ENCODE measurements around the gene C16orf96. TPM values are rescaled to one million over a fixed set of nuclear protein-coding genes. Genes with fewer than 3 reads are reported as not detected.

The C16orf96 gene
- total RNA-seq, 2 donors from 2014 or later: 0.11 TPM; not detected in 1

- DNase-seq (no peak), ATAC-seq (no peak)
- intact Hi-C loops (cut with DNase I, micrococcal nuclease): no loop called here
Observed at GRCh38 chr16:4609200-4610010, 53.3 kb downstream of the C16orf96 start.

DNA sequence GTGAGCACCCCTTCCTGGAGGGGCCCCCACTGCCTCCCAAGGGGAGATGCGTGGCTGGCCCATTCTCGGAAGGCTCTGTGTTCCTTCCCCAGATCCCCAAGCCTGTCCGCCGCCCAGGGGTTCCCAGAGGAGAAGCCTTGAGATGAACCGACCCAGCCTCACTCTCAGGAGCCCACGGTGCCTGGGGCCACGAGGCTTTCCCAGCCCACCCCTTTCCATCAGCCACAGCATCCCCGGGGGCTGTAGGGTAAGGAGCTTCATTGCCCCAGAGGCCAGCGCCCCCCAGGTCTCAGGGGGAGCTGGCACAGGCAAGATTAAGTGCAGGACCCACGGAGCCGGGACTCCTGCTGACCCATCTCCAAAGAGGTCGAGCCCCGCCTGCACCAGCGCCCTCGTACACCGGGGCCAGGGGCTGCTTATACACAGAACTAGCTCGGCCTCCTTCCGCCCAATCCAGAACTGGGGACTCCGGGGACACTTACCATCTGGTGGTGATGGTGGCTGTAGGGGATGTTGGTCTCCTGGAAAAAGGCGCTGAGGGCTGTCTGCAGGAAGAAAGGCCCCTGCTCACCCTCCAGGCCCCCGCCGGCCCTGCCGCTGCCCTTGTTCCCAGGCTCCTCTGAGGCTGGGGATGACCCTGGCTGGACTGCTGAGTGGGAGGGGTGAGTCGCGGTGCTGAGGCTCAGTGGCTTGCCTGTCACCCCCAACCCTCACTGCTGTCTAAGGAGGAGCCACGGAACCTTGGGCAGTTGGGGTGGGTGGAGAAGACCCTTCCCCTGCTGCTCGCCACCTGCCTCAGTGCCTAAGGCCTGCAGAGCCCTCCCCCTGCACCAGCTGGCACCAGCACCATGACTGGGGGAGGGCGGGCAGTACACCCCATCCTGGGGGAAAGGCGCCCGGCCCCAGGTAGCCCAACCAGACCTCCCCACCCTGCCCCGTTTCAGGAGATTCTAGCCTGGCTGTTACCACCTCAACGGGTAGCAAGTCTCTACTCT is 54.2 kb downstream of the C16orf96 start:
- ATAC-seq: no peak

DNA sequence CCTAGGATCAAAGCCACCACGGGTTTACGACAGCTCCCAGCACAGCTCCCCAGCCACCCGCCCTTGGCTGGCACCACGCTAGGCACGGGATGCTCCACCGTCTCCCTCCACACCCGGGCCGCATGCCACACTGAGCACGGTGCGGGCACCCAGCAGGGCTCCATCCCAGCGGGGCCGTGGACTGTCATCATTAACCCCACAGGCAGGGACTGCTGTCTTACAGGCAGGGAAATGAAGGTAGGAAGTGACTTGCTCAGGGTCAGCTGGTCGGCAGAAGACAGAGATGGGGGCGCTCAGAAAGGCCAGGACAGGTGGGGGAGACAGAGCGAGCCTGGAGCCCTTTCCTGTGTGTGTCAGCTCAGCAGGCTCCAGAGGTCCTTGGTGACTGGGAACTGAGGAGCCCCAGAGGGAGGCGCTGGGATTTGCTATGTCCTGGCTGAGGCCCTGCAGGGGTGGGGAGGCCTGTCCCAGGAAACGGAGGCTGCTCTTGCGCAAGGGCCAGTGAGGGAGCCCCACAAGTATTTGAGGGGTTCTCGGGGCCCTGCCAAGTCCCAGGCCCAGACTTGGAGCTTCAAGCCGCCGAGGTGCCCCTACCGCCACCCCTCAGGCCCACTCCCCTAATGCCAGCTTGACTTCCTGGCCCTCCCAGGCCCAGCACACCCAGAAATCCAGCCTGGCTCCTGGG is 55.3 kb downstream of the C16orf96 start:
- intact Hi-C loops (cut with DNase I, micrococcal nuclease): no loop called here
- DNase-seq (no peak), ATAC-seq (no peak)

More for the DNA sequence above, 54.2 kb downstream of the C16orf96 start:
- DNase-seq: no peak
- intact Hi-C loops (cut with DNase I, micrococcal nuclease): no loop called here

DNA sequence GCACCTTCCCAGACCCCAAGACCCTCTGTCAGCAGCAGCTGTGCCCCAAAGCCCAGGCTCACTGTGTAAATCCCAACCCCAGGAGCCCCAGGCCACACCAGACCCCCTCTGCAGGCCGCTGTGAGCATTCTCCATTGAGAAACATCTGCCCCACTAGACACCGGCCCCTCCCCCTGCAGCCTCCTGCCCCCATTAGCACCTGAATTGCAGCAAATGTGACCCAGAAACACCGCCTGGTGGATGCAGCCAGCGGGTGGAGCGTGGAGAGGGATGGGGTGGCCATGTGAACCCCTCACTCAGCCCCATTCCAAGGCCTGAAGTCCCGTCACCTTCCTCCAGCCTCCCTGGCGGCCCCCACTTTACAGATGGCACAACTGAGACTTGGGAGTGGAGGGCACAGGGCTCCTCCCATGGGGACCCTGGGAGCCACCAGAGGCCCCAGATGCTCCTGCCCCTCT is 56.4 kb downstream of the C16orf96 start:
- intact Hi-C loops (cut with DNase I, micrococcal nuclease): no loop called here
- no peak for ATAC-seq
- no peak for DNase-seq

DNA sequence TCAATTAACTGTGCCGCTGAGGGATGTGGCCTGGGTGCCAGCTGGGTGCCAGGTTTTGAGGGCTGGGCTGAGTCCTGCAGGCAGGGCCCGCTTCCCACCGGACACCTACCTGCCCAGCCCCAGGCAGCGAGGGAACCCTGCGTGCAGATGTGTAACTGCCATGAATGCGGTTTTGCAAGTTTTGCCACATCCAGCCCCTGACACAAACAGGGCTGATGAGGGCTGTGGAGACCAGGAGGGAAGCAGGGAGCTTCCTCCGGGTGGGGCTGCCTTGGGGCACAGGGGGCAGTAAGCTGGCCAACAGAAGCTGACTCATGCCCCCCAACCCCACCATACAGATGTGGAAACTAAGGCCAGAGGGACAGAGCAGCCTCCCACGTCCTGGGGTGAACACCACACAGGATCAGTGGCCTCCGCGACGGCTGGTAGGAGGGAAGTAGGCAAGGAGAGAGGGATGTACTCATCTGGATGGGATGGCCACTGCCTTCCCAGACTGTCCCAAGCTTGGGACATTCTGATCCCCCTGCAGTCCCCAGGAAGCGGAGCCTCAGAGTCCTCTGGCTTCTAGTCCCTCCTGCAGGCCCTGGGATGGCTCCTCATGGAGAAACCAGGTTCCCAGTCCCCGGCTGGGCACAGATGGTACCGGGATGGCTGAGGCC is 57.0 kb downstream of the C16orf96 start:
- intact Hi-C loops (cut with DNase I, micrococcal nuclease): no loop called here
- ATAC-seq: no peak
- DNase-seq: no peak

- intact Hi-C loops (cut with DNase I, micrococcal nuclease): no loop called here
- DNase-seq: peak in 1 of 2 donors; percentile 59
- no peak for ATAC-seq
Observed at GRCh38 chr16:4613636-4614570, 57.8 kb downstream of the C16orf96 start.

- peak; percentile 66 for ATAC-seq
- peak; percentile 88 to 90 for DNase-seq
- intact Hi-C loops (cut with DNase I, micrococcal nuclease): no loop called here
Observed at GRCh38 chr16:4614571-4615383, 58.6 kb downstream of the C16orf96 start, which contains the start of gene UBALD1. UBALD1 (minus strand) TSS chr16:4614888; CDS start chr16:4614797, 91 bp downstream.

GRCh38 chr16:4615384-4616046 is 59.4 kb downstream of the C16orf96 start:
- ATAC-seq: no peak
- intact Hi-C loops (cut with DNase I, micrococcal nuclease): no loop called here

DNA sequence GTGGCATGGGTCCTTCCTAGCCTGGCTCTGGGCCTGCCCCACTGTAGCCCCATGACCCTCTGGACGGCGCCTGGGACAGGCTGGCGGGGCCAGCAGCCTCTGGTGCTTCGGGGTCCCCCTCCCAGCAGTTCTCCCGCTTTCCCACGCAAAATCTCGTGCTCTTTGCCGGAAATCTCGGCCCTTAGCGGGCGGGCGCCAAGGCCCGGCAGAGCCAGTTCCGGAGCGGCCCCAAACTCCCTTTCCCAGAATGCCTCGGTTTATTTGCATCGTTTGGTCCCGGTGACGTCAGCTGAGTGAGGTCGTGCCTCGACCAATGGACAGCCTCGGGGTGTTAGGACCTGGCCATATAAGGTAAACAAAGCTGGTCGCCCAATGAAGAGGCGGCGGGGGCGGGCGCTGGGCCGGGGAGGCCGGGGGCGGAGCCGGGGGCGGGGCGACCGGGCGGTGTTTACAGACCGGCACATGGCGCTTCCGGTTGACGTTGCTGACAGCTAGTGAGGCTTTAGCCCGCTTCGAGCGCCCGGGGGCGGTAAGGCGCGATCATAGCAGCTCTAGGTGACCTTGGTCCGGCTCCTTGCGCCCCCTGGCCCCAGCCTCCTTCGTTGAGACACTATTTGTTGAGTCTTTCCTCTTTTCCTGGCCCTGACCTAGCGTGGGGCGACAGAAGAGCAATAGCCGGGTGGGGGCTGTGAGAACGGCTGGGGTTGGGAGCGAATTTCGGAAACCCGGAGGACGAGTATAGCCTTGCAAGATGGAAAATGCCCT is 60.1 kb downstream of the C16orf96 start:
- ATAC-seq: peak; percentile 83
- intact Hi-C loops (cut with DNase I, micrococcal nuclease): no loop called here
- peak; percentile 99 to 100 for DNase-seq

More at GRCh38 chr16:4615384-4616046, 59.4 kb downstream of the C16orf96 start:
- DNase-seq: peak; percentile 51 to 62

GRCh38 chr16:4617880-4618279 is 61.7 kb downstream of the C16orf96 start:
- DNase-seq: no peak
- intact Hi-C loops (cut with DNase I, micrococcal nuclease): no loop called here
- no peak for ATAC-seq

GRCh38 chr16:4618645-4619418 is 62.7 kb downstream of the C16orf96 start:
- ATAC-seq (no peak), DNase-seq (no peak)
- intact Hi-C loops (cut with DNase I, micrococcal nuclease): no loop called here

GRCh38 chr16:4623593-4623992 is 67.5 kb downstream of the C16orf96 start:
- ATAC-seq: no peak
- no peak for DNase-seq
- intact Hi-C loops (cut with DNase I, micrococcal nuclease): no loop called here

DNA sequence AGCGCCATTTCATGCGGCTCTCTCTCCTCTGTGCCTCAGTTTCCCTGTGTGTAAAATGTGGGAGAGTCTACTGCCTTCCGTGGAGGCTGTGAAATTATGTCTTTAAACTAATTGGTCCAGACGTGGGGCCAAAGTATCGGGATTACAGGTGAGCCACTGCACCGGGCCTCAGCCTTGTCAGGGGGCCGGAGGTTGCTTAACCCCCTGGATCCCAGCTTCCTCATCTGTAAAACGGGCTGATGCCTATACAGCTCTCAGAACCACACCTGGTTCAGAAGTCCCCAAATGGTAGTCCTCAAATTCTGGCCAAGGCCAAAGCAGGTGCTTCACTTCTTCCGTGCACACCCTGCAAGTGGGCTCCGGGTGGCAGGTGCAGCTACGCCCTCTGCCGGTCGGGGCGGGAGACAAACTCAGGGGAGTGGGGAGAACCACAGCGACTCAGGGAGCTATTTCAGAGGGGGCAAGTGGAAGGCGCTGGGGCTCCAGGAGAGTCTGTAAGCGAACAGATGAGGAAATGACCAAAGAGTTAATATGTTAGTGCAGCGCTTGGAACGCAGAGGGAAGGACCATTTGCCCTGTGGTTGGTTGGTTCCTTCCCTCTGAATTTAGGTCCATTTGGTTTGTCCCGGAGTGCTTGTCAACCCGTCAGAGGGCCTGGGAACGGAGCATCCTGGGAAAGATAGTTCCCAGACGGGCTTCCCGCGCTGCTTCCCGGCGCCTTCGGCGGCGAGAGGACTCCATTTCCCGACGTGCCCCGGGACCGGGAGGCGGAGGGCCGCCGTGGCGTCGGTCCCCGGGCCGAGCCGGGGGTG is 68.1 kb downstream of the C16orf96 start, which contains the start of gene MGRN1:
MGRN1 (plus strand) TSS at position 812 of the 812 bp plus-strand sequence. CDS start 135 bp downstream, outside the sequence.
- ATAC-seq (peak; percentile 93), DNase-seq (peak; percentile 93 to 96)
- intact Hi-C loops (cut with DNase I, micrococcal nuclease): no loop called here
